Measurements from ENCODE around the gene SEMA4B. TPM values are rescaled to one million over a fixed set of nuclear protein-coding genes. Genes with fewer than 3 reads are reported as not detected.

The SEMA4B gene
- total and polyA plus RNA-seq, 10 of the 15 experiments (the other 5 are each of a cell fraction or from before 2014, with no cell fraction given), result 0.87 to 26.0 (median 9.3) TPM

DNA sequence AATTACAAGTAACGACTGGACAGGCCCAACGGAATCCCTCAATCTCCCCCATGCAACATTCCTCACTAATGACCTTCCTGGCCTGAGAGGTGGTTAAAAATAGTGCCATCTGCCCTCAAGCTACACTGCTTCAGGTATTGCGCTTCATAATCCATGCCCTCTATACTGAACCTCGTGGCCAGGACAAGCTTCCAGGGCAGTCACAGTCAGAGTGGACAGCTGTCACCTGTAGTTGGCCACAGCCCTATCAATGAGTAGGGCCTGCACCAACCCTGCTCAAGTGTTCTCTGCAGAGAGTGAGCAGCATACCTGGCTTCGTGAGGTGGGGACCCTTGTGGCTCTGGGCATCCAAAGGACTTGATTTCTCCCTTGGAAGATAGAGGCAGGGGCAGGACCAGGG, 46.9 kb upstream of the SEMA4B start (continued):
- TF ChIP-seq CUX1 (IDR thresholded peaks at IDR 0.05; ENCODE audit: insufficient replicate concordance, low read depth, low read length) (no peak), PAX8 (IDR thresholded peaks at IDR 0.05) (no peak), CHD1 (IDR thresholded peaks at IDR 0.05; ENCODE audit: low read depth, low read length) (no peak), HDGF (IDR thresholded peaks at IDR 0.05) (no peak), RUNX3 (IDR thresholded peaks at IDR 0.05; ENCODE audit: low read length) (no peak), RAD21 (IDR thresholded peaks at IDR 0.05; ENCODE audit: insufficient read depth, low read depth, low read length) (no peak), TCF12 (IDR thresholded peaks at IDR 0.05; ENCODE audit: low read depth, low read length) (no peak), IKZF2 (IDR thresholded peaks at IDR 0.05) (no peak), BACH1 (IDR thresholded peaks at IDR 0.05; ENCODE audit: borderline replicate concordance) (no peak), SMAD5 (IDR thresholded peaks at IDR 0.05; ENCODE audit: low read depth) (no peak), STAT1 (conservative IDR thresholded peaks at IDR 0.05) (no peak)
- TF ChIP-seq, protein P1, sequence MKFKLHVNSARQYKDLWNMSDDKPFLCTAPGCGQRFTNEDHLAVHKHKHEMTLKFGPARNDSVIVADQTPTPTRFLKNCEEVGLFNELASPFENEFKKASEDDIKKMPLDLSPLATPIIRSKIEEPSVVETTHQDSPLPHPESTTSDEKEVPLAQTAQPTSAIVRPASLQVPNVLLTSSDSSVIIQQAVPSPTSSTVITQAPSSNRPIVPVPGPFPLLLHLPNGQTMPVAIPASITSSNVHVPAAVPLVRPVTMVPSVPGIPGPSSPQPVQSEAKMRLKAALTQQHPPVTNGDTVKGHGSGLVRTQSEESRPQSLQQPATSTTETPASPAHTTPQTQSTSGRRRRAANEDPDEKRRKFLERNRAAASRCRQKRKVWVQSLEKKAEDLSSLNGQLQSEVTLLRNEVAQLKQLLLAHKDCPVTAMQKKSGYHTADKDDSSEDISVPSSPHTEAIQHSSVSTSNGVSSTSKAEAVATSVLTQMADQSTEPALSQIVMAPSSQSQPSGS (IDR thresholded peaks at IDR 0.05; ENCODE audit: low read length), result no peak
- TF ChIP-seq, protein P2, sequence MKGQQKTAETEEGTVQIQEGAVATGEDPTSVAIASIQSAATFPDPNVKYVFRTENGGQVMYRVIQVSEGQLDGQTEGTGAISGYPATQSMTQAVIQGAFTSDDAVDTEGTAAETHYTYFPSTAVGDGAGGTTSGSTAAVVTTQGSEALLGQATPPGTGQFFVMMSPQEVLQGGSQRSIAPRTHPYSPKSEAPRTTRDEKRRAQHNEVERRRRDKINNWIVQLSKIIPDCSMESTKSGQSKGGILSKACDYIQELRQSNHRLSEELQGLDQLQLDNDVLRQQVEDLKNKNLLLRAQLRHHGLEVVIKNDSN (IDR thresholded peaks at IDR 0.05; ENCODE audit: borderline replicate concordance, extremely low read length, insufficient read depth, low read depth, low read length), result no peak
